Measurements from ENCODE around the gene PRDM1. TPM values are rescaled to one million over a fixed set of nuclear protein-coding genes. Genes with fewer than 3 reads are reported as not detected.
"Not testable (repeated sequence)": the region's sequence is repeated elsewhere in the genome, so short reads cannot be mapped to it uniquely, and the experiment has no call there.

PRDM1 gene
- total RNA-seq, 1 donor = 2.5 TPM

- no peaks in the 10 kb centered on the region for H3K27me3 ChIP-seq (ENCODE audit: insufficient read depth, low read length)
- no peak for TF ChIP-seq CTCF (IDR thresholded peaks at IDR 0.05; ENCODE audit: extremely low read depth, low read depth, low read length)
- no peak overlapping the region for H3K4me3 ChIP-seq (ENCODE audit: insufficient read depth, low read length)
- H3K27ac ChIP-seq (ENCODE audit: low read depth, low read length) = no peak overlapping the region
- no peaks in the 10 kb centered on the region for H3K9me3 ChIP-seq (ENCODE audit: low read depth, low read length)
- H2AFZ ChIP-seq (ENCODE audit: low read length) = no peak overlapping the region
- peaks cover 11% of the 10 kb centered on the region for H3K4me1 ChIP-seq (ENCODE audit: insufficient read depth, low read length)
- DNase-seq (ENCODE audit: insufficient read length, low spot score, missing footprints) = peak; percentile 46
- H4K20me1 ChIP-seq (ENCODE audit: insufficient read depth, low read length) = no peaks in the 10 kb centered on the region
- no peak overlapping the region for H3K4me2 ChIP-seq (ENCODE audit: insufficient read depth, low read length)
- no peaks in the 10 kb centered on the region for H3K79me2 ChIP-seq (ENCODE audit: insufficient read depth, low read length)
- H3K36me3 ChIP-seq (ENCODE audit: insufficient read depth, low read length) = no peaks in the 10 kb centered on the region
Measured at GRCh38 chr6:106149472-106150069, 63.4 kb downstream of the PRDM1 start.

- not testable (repeated sequence) for H4K20me1 ChIP-seq (ENCODE audit: insufficient read depth, low read length); H3K4me3 ChIP-seq (ENCODE audit: insufficient read depth, low read length); H3K9me3 ChIP-seq (ENCODE audit: low read depth, low read length); H3K36me3 ChIP-seq (ENCODE audit: insufficient read depth, low read length); H3K4me2 ChIP-seq (ENCODE audit: insufficient read depth, low read length); DNase-seq (ENCODE audit: insufficient read length, low spot score, missing footprints); H3K4me1 ChIP-seq (ENCODE audit: insufficient read depth, low read length); H2AFZ ChIP-seq (ENCODE audit: low read length); H3K27ac ChIP-seq (ENCODE audit: low read depth, low read length); H3K79me2 ChIP-seq (ENCODE audit: insufficient read depth, low read length); H3K27me3 ChIP-seq (ENCODE audit: insufficient read depth, low read length)
Measured at GRCh38 chr6:106152476-106152875, 66.3 kb downstream of the PRDM1 start.

- no peaks in the 10 kb centered on the region for H4K20me1 ChIP-seq (ENCODE audit: insufficient read depth, low read length)
- DNase-seq (ENCODE audit: insufficient read length, low spot score, missing footprints) = no peak
- H3K9me3 ChIP-seq (ENCODE audit: low read depth, low read length) = no peaks in the 10 kb centered on the region
- H3K4me2 ChIP-seq (ENCODE audit: insufficient read depth, low read length) = no peak overlapping the region
- no peak overlapping the region for H3K4me3 ChIP-seq (ENCODE audit: insufficient read depth, low read length)
- no peaks in the 10 kb centered on the region for H3K27me3 ChIP-seq (ENCODE audit: insufficient read depth, low read length)
- no peaks in the 10 kb centered on the region for H3K79me2 ChIP-seq (ENCODE audit: insufficient read depth, low read length)
- no peaks in the 10 kb centered on the region for H3K4me1 ChIP-seq (ENCODE audit: insufficient read depth, low read length)
- no peak overlapping the region for H3K27ac ChIP-seq (ENCODE audit: low read depth, low read length)
- no peak for TF ChIP-seq CTCF (IDR thresholded peaks at IDR 0.05; ENCODE audit: extremely low read depth, low read depth, low read length)
- H2AFZ ChIP-seq (ENCODE audit: low read length) = no peak overlapping the region
- H3K36me3 ChIP-seq (ENCODE audit: insufficient read depth, low read length) = no peaks in the 10 kb centered on the region
Measured at GRCh38 chr6:106152952-106153351, 66.8 kb downstream of the PRDM1 start.

GRCh38 chr6:106154326-106154725 is 68.2 kb downstream of the PRDM1 start:
- no peaks in the 10 kb centered on the region for H3K79me2 ChIP-seq (ENCODE audit: insufficient read depth, low read length)
- no peaks in the 10 kb centered on the region for H3K36me3 ChIP-seq (ENCODE audit: insufficient read depth, low read length)
- H3K4me3 ChIP-seq (ENCODE audit: insufficient read depth, low read length) = no peak overlapping the region
- H4K20me1 ChIP-seq (ENCODE audit: insufficient read depth, low read length) = no peaks in the 10 kb centered on the region
- DNase-seq (ENCODE audit: insufficient read length, low spot score, missing footprints) = peak; percentile 36
- H3K9me3 ChIP-seq (ENCODE audit: low read depth, low read length) = no peaks in the 10 kb centered on the region
- H3K27me3 ChIP-seq (ENCODE audit: insufficient read depth, low read length) = no peaks in the 10 kb centered on the region
- no peak overlapping the region for H2AFZ ChIP-seq (ENCODE audit: low read length)
- no peak for TF ChIP-seq CTCF (IDR thresholded peaks at IDR 0.05; ENCODE audit: extremely low read depth, low read depth, low read length)
- no peak overlapping the region for H3K4me2 ChIP-seq (ENCODE audit: insufficient read depth, low read length)
- H3K27ac ChIP-seq (ENCODE audit: low read depth, low read length) = no peak overlapping the region
- peaks cover 10% of the 10 kb centered on the region for H3K4me1 ChIP-seq (ENCODE audit: insufficient read depth, low read length)
